ENCODE measurements around the gene EBP.

DNA sequence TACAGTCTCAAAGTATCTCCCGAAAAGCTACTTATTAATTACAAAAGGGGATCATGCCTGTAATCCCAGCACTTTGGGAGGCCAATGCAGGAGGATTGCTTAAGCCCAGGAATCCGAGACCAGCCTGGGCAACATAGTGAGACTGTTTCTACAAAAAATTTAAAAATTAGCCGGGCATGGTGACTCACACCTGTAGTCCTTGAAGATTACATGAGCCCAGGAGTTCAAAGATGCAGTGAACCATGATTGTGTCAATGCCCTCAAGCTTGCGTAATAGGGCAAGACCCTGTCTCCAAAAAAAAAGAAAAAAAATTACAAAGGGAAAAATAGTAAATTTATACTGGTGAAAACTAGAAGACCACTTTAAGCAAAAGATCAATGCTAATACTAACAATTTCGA is 16.1 kb upstream of the EBP start:
- TF ChIP-seq POLR2AphosphoS5 (IDR thresholded peaks at IDR 0.05) = no peak
- TF ChIP-seq, protein P1, sequence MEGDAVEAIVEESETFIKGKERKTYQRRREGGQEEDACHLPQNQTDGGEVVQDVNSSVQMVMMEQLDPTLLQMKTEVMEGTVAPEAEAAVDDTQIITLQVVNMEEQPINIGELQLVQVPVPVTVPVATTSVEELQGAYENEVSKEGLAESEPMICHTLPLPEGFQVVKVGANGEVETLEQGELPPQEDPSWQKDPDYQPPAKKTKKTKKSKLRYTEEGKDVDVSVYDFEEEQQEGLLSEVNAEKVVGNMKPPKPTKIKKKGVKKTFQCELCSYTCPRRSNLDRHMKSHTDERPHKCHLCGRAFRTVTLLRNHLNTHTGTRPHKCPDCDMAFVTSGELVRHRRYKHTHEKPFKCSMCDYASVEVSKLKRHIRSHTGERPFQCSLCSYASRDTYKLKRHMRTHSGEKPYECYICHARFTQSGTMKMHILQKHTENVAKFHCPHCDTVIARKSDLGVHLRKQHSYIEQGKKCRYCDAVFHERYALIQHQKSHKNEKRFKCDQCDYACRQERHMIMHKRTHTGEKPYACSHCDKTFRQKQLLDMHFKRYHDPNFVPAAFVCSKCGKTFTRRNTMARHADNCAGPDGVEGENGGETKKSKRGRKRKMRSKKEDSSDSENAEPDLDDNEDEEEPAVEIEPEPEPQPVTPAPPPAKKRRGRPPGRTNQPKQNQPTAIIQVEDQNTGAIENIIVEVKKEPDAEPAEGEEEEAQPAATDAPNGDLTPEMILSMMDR (IDR thresholded peaks at IDR 0.05) = no peak

Measured in prostate gland (tissue), 2 donors.